Measurements from ENCODE around the gene ERMN. TPM values are rescaled to one million over a fixed set of nuclear protein-coding genes. Genes with fewer than 3 reads are reported as not detected.
"Not testable (repeated sequence)": the region's sequence is repeated elsewhere in the genome, so short reads cannot be mapped to it uniquely, and the experiment has no call there.

The ERMN gene
- under 1 TPM in 1 of 4 donors, not detected in 3; 0.49 TPM for total RNA-seq

GRCh38 chr2:157325786-157326185 lies at the start of gene ERMN:
ERMN (minus strand) TSS chr2:157325824; CDS start chr2:157325642, 182 bp downstream.
- no peak for TF ChIP-seq POLR2A (IDR thresholded peaks at IDR 0.05)
- TF ChIP-seq, protein P1, sequence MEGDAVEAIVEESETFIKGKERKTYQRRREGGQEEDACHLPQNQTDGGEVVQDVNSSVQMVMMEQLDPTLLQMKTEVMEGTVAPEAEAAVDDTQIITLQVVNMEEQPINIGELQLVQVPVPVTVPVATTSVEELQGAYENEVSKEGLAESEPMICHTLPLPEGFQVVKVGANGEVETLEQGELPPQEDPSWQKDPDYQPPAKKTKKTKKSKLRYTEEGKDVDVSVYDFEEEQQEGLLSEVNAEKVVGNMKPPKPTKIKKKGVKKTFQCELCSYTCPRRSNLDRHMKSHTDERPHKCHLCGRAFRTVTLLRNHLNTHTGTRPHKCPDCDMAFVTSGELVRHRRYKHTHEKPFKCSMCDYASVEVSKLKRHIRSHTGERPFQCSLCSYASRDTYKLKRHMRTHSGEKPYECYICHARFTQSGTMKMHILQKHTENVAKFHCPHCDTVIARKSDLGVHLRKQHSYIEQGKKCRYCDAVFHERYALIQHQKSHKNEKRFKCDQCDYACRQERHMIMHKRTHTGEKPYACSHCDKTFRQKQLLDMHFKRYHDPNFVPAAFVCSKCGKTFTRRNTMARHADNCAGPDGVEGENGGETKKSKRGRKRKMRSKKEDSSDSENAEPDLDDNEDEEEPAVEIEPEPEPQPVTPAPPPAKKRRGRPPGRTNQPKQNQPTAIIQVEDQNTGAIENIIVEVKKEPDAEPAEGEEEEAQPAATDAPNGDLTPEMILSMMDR (IDR thresholded peaks at IDR 0.05) = no peak
- Histone ChIP-seq H3K9me3 (no peaks in the 10 kb centered on the region), H3K27ac (no peak within 1 kb of the TSS), H3K4me1 (no peaks in the 10 kb centered on the region), H3K4me3 (replicated peaks in 1 of 3) (no peak within 1 kb of the TSS), H3K36me3 (no peaks in the 10 kb centered on the region), H3K27me3 (no peaks in the 10 kb centered on the region)
- intact Hi-C loops (cut with DNase I) = no loop called here
- DNase-seq = no peak

DNA sequence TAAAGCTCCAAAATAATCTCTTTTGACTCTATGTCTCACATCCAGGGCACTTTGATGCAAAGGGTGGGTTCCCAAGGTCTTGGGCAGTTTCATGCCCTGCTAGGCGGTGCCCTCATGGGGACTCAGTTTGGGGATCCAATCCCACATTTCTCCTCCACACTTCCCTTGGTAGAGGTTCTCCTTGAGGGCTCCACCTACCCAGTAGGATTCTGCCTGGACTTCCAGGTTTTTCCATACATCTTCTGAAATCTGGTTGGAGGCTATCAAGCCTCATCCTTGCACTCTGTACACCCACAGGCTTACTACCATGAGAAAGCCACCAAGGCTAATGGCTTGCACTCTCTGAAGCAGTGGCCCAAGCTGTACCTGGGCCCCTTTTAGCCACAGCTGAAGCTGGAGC lies 49.8 kb upstream of the ERMN start:
- Histone ChIP-seq H3K4me3 (replicated peaks in 1 of 3) (no peak overlapping the region), H3K36me3 (no peaks in the 10 kb centered on the region), H3K27me3 (no peaks in the 10 kb centered on the region), H3K9me3 (no peaks in the 10 kb centered on the region), H3K27ac (no peak overlapping the region), H3K4me1 (no peaks in the 10 kb centered on the region)
- WGBS, 2 donors = 90 to 100% methylated on average over 1 of the region's 1 CpG
- intact Hi-C loops (cut with DNase I) = no loop called here
- no peak for TF ChIP-seq POLR2A (IDR thresholded peaks at IDR 0.05)
- TF ChIP-seq, protein P1 (IDR thresholded peaks at IDR 0.05) = no peak
- no peak for DNase-seq

GRCh38 chr2:157368508-157368907 lies 42.9 kb upstream of the ERMN start:
- H3K4me1 ChIP-seq; DNase-seq; H3K9me3 ChIP-seq; H3K4me3 ChIP-seq (replicated peaks in 1 of 3); intact Hi-C loops (cut with DNase I); H3K36me3 ChIP-seq; H3K27ac ChIP-seq; H3K27me3 ChIP-seq: not testable (repeated sequence)
- WGBS, 2 donors = 95 to 97% methylated on average over 14 to 17 of the region's 25 CpGs

DNA sequence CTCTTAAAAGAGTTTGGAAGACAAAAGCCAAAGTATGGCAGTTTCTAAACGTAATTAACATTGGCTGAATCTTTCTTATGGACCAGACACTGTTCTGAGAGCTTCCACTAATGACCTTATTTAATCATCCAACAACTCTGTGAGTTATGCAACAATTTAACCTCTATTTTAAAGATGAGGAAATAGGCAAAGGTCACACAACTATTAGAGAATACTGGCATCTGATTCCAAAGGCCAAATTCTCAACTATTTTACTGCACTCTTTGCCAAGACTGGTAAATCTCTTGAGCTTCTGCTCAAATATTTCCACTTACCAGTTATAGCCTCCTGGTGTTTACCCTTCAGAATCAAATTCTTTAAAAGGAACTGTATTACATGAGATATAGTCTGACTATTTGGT lies 42.1 kb upstream of the ERMN start:
- Histone ChIP-seq H3K27me3 (no peaks in the 10 kb centered on the region), H3K36me3 (no peaks in the 10 kb centered on the region), H3K4me1 (no peaks in the 10 kb centered on the region), H3K4me3 (replicated peaks in 1 of 3) (no peak overlapping the region), H3K9me3 (no peaks in the 10 kb centered on the region), H3K27ac (no peak overlapping the region)
- TF ChIP-seq, protein P1 (IDR thresholded peaks at IDR 0.05) = no peak
- no peak for TF ChIP-seq POLR2A (IDR thresholded peaks at IDR 0.05)
- intact Hi-C loops (cut with DNase I) = no loop called here
- WGBS, 2 donors = 54 to 59% methylated on average over 1 of the region's 1 CpG
- DNase-seq = no peak

- H3K9me3 ChIP-seq = no peaks in the 10 kb centered on the region
- intact Hi-C loops (cut with DNase I) = no loop called here
- 53 to 66% methylated on average over 2 of the region's 2 CpGs for WGBS, 2 donors
Measured at GRCh38 chr2:157364257-157364974, 38.8 kb upstream of the ERMN start.

More at GRCh38 chr2:157364257-157364974, 38.8 kb upstream of the ERMN start:
- DNase-seq = no peak
- Histone ChIP-seq H3K27me3 (no peaks in the 10 kb centered on the region), H3K4me1 (no peaks in the 10 kb centered on the region), H3K4me3 (replicated peaks in 1 of 3) (no peak overlapping the region), H3K36me3 (no peaks in the 10 kb centered on the region), H3K27ac (no peak overlapping the region)
- TF ChIP-seq, protein P1 (IDR thresholded peaks at IDR 0.05) = no peak
- TF ChIP-seq POLR2A (IDR thresholded peaks at IDR 0.05) = no peak

Measured in thyroid gland (tissue), 4 donors.